Measurements from ENCODE around the gene YRDC. TPM values are rescaled to one million over a fixed set of nuclear protein-coding genes. Genes with fewer than 3 reads are reported as not detected.
"Not testable (repeated sequence)": the region's sequence is repeated elsewhere in the genome, so short reads cannot be mapped to it uniquely, and the experiment has no call there.

YRDC gene
- total and polyA plus RNA-seq, 2 experiments from 2014 or later: 18.4 to 46.0 TPM

- TF ChIP-seq, protein P1, sequence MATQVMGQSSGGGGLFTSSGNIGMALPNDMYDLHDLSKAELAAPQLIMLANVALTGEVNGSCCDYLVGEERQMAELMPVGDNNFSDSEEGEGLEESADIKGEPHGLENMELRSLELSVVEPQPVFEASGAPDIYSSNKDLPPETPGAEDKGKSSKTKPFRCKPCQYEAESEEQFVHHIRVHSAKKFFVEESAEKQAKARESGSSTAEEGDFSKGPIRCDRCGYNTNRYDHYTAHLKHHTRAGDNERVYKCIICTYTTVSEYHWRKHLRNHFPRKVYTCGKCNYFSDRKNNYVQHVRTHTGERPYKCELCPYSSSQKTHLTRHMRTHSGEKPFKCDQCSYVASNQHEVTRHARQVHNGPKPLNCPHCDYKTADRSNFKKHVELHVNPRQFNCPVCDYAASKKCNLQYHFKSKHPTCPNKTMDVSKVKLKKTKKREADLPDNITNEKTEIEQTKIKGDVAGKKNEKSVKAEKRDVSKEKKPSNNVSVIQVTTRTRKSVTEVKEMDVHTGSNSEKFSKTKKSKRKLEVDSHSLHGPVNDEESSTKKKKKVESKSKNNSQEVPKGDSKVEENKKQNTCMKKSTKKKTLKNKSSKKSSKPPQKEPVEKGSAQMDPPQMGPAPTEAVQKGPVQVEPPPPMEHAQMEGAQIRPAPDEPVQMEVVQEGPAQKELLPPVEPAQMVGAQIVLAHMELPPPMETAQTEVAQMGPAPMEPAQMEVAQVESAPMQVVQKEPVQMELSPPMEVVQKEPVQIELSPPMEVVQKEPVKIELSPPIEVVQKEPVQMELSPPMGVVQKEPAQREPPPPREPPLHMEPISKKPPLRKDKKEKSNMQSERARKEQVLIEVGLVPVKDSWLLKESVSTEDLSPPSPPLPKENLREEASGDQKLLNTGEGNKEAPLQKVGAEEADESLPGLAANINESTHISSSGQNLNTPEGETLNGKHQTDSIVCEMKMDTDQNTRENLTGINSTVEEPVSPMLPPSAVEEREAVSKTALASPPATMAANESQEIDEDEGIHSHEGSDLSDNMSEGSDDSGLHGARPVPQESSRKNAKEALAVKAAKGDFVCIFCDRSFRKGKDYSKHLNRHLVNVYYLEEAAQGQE (IDR thresholded peaks at IDR 0.05; ENCODE audit: unreplicated experiment): no peak
- no peak for TF ChIP-seq ZNF114 (CRISPR knock-in tag; IDR thresholded peaks at IDR 0.05)
Observed at GRCh38 chr1:37778654-37779053, 29.4 kb downstream of the YRDC start (continued).

- no peaks in the 10 kb centered on the region for H3K9me2 ChIP-seq (ENCODE audit: insufficient read depth)
- no peak for TF ChIP-seq STAT1 (IDR thresholded peaks at IDR 0.05; ENCODE audit: unreplicated experiment)
- ATAC-seq (no peak), DNase-seq (ENCODE audit: low spot score) (no peak)
- Mint-ChIP-seq H3K4me3 (no peak overlapping the region), H3K27me3 (ENCODE audit: insufficient read depth, low read depth, poor library complexity) (peaks cover 7% of the 10 kb centered on the region), H3K4me1 (no peaks in the 10 kb centered on the region), H3K27ac (no peak overlapping the region), H3K36me3 (ENCODE audit: low read depth) (no peaks in the 10 kb centered on the region), H3K9me3 (peaks cover 2% of the 10 kb centered on the region; the same call in 1 of the 3 replicates)
- no peaks in the 10 kb centered on the region for H3K79me2 ChIP-seq (replicated peaks; ENCODE audit: insufficient read depth)
- no peaks in the 10 kb centered on the region for H3K27me3 ChIP-seq (ENCODE audit: insufficient read depth)
- no peak overlapping the region for H3K27ac ChIP-seq (ENCODE audit: low read depth)
- H3K4me2 ChIP-seq: no peak overlapping the region
- no peaks in the 10 kb centered on the region for H3K4me1 ChIP-seq (ENCODE audit: insufficient read depth)
- H4K20me1 ChIP-seq (replicated peaks; ENCODE audit: insufficient read depth): no peaks in the 10 kb centered on the region
- no peaks in the 10 kb centered on the region for H3F3A ChIP-seq (replicated peaks; ENCODE audit: low read depth)
- no peak overlapping the region for H3K4me3 ChIP-seq
- no peaks in the 10 kb centered on the region for H3K36me3 ChIP-seq (ENCODE audit: insufficient read depth)
- H2AFZ ChIP-seq: no peak overlapping the region
Observed at GRCh38 chr1:37776946-37777516, 31.0 kb downstream of the YRDC start.

DNA sequence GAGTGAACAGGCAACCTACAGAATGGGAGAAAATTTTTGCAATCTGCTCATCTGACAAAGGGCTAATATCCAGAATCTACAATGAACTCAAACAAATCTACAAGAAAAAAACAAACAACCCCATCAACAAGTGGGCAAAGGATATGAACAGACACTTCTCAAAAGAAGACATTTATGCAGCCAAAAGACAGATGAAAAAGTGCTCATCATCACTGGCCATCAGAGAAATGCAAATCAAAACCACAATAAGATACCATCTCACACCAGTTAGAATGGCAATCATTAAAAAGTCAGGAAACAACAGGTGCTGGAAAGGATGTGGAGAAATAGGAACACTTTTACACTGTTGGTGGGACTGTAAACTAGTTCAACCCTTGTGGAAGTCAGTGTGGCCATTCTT is 36.6 kb downstream of the YRDC start:
- not testable (repeated sequence) for ATAC-seq; H3K36me3 ChIP-seq (ENCODE audit: insufficient read depth); H3K9me2 ChIP-seq (ENCODE audit: insufficient read depth); H3K27ac Mint-ChIP-seq; H3K36me3 Mint-ChIP-seq (ENCODE audit: low read depth); H3F3A ChIP-seq (replicated peaks; ENCODE audit: low read depth); H3K4me2 ChIP-seq; H3K27ac ChIP-seq (ENCODE audit: low read depth); H2AFZ ChIP-seq; H3K4me3 Mint-ChIP-seq; H3K4me3 ChIP-seq; DNase-seq (ENCODE audit: low spot score); H3K4me1 Mint-ChIP-seq; H4K20me1 ChIP-seq (replicated peaks; ENCODE audit: insufficient read depth); H3K4me1 ChIP-seq (ENCODE audit: insufficient read depth); H3K9me3 Mint-ChIP-seq; H3K79me2 ChIP-seq (replicated peaks; ENCODE audit: insufficient read depth)
- H3K27me3 Mint-ChIP-seq (ENCODE audit: insufficient read depth, low read depth, poor library complexity): peaks cover 12% of the 10 kb centered on the region
- H3K27me3 ChIP-seq (ENCODE audit: insufficient read depth): peaks cover 44% of the 10 kb centered on the region

DNA sequence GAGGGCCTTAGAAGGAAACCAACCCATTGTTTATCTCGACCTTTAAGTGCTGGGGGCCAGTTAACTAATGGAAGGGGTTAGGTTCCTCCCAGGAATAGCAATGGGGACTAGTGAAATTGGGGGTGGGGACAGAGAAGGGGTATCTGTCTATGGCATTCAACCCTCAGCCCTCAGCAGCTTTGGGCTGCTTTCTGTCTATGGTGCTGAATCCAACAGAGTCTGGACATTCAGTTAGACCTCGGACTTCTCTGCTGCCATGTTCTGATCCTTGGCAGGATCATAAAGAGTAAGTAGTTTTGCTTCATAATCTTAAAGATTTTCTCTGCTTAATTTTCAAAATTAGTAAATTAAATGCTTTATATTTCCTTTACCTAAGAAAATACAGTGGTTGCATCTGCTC is 40.5 kb downstream of the YRDC start:
- ATAC-seq (no peak), DNase-seq (ENCODE audit: low spot score) (peak; percentile 60)
- Histone ChIP-seq H3K4me2 (peak overlapping the region; percentile 93; the same call in 1 of the 2 replicates), H3K79me2 (replicated peaks; ENCODE audit: insufficient read depth) (no peaks in the 10 kb centered on the region), H3K36me3 (ENCODE audit: insufficient read depth) (no peaks in the 10 kb centered on the region), H3K27ac (ENCODE audit: low read depth) (no peak overlapping the region), H3K27me3 (ENCODE audit: insufficient read depth) (peaks cover 83% of the 10 kb centered on the region), H3F3A (replicated peaks; ENCODE audit: low read depth) (0 out of 2 replicates have a peak, but pooled peaks cover 2% of the 10 kb centered on the region), H3K4me3 (no peak overlapping the region), H3K9me2 (ENCODE audit: insufficient read depth) (no peaks in the 10 kb centered on the region), H3K4me1 (ENCODE audit: insufficient read depth) (peaks cover 19% of the 10 kb centered on the region), H4K20me1 (replicated peaks; ENCODE audit: insufficient read depth) (no peaks in the 10 kb centered on the region; the same call in 1 of the 2 replicates), H2AFZ (no peak overlapping the region)
- TF ChIP-seq, protein P2, sequence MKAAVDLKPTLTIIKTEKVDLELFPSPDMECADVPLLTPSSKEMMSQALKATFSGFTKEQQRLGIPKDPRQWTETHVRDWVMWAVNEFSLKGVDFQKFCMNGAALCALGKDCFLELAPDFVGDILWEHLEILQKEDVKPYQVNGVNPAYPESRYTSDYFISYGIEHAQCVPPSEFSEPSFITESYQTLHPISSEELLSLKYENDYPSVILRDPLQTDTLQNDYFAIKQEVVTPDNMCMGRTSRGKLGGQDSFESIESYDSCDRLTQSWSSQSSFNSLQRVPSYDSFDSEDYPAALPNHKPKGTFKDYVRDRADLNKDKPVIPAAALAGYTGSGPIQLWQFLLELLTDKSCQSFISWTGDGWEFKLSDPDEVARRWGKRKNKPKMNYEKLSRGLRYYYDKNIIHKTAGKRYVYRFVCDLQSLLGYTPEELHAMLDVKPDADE (IDR thresholded peaks at IDR 0.05): no peak
- TF ChIP-seq, protein P1 (IDR thresholded peaks at IDR 0.05; ENCODE audit: unreplicated experiment): peak; percentile 42
- TF ChIP-seq EZH2phosphoT487 (IDR thresholded peaks at IDR 0.05; ENCODE audit: unreplicated experiment) (no peak), CREB1 (CRISPR knock-in tag; IDR thresholded peaks at IDR 0.05; ENCODE audit: low read depth) (no peak)
- Mint-ChIP-seq H3K27ac (no peak overlapping the region), H3K9me3 (no peaks in the 10 kb centered on the region), H3K4me3 (no peak overlapping the region), H3K27me3 (ENCODE audit: insufficient read depth, low read depth, poor library complexity) (peaks cover 49% of the 10 kb centered on the region), H3K4me1 (peaks cover 28% of the 10 kb centered on the region), H3K36me3 (ENCODE audit: low read depth) (no peaks in the 10 kb centered on the region)
